GM23338 (cell line): Measurements from ENCODE around the gene TMEM30B. TPM values are rescaled to one million over a fixed set of nuclear protein-coding genes. Genes with fewer than 3 reads are reported as not detected.
A peak's percentile ranks its signal among the peaks of the same experiment; 100 is the strongest.

Experiments
- ATAC-seq: fragments of 200-7000 bp; cut with Tn5 transposase; 3 replicates; pipeline ENCODE4 v1.9.1; 2020
- DNase-seq: peaks from one replicate; pipeline ENCODE4 v3.0.0-alpha.2; 2015; ENCODE audit warnings: low spot score
- H2AFZ ChIP-seq: fragments of 200-600 bp; sonication (generic); 2 replicates; pipeline ENCODE4 v1.8.0; 2016; ENCODE audit warnings: antibody characterized with exemption, mild to moderate bottlenecking, moderate library complexity
- H3F3A ChIP-seq: fragments of 200-600 bp; sonication (generic); replicated peaks from 2 replicates; pipeline ENCODE4 v1.8.0; 2017; ENCODE audit warnings: antibody characterized with exemption, mixed run types, low read depth
- H3K27ac ChIP-seq: fragments of 200-600 bp; sonication (generic); 2 replicates; pipeline ENCODE4 v1.6.1; 2016; ENCODE audit warnings: low read depth
- H3K27me3 ChIP-seq: fragments of 200-600 bp; sonication (generic); 2 replicates; pipeline ENCODE4 v1.8.0; 2016; ENCODE audit warnings: mild to moderate bottlenecking, mixed run types, moderate library complexity; ENCODE audit not compliant: insufficient read depth
- H3K36me3 ChIP-seq: fragments of 200-600 bp; sonication (generic); 2 replicates; pipeline ENCODE4 v1.8.0; 2016; ENCODE audit warnings: mild to moderate bottlenecking; ENCODE audit not compliant: insufficient read depth
- H3K4me1 ChIP-seq: fragments of 200-600 bp; sonication (generic); 2 replicates; pipeline ENCODE4 v1.8.0; 2016; ENCODE audit warnings: mild to moderate bottlenecking, moderate library complexity; ENCODE audit not compliant: insufficient read depth
- H3K4me2 ChIP-seq: fragments of 200-600 bp; sonication (generic); 2 replicates; pipeline ENCODE4 v1.7.1; 2017; ENCODE audit warnings: mixed run types
- H3K4me3 ChIP-seq: fragments of 200-600 bp; sonication (generic); 2 replicates; pipeline ENCODE4 v1.6.1; 2016; ENCODE audit warnings: mixed run types
- H3K79me2 ChIP-seq: fragments of 200-600 bp; sonication (generic); replicated peaks from 2 replicates; pipeline ENCODE4 v1.8.0; 2017; ENCODE audit warnings: mild to moderate bottlenecking; ENCODE audit not compliant: insufficient read depth
- H3K9me2 ChIP-seq: fragments of 200-600 bp; sonication (generic); 2 replicates; pipeline ENCODE4 v1.8.0; 2017; ENCODE audit not compliant: insufficient read depth
- H4K20me1 ChIP-seq: fragments of 200-600 bp; sonication (generic); replicated peaks from 2 replicates; pipeline ENCODE4 v1.8.0; 2017; ENCODE audit warnings: mild to moderate bottlenecking; ENCODE audit not compliant: insufficient read depth
- H3K27ac Mint-ChIP-seq: 2 replicates; pipeline ENCODE4 v1.8.0; 2020; ENCODE audit warnings: inconsistent platforms, mild to moderate bottlenecking, moderate library complexity, mixed read lengths
- H3K27me3 Mint-ChIP-seq: 3 replicates; pipeline ENCODE4 v1.8.0; 2022; ENCODE audit warnings: low read depth, mild to moderate bottlenecking, moderate library complexity, mixed read lengths, inconsistent platforms; ENCODE audit not compliant: insufficient read depth, poor library complexity
- H3K36me3 Mint-ChIP-seq: 3 replicates; pipeline ENCODE4 v1.8.0; 2021; ENCODE audit warnings: low read depth, mild to moderate bottlenecking, inconsistent platforms, moderate library complexity, mixed read lengths
- H3K4me1 Mint-ChIP-seq: 3 replicates; pipeline ENCODE4 v1.8.0; 2020; ENCODE audit warnings: mild to moderate bottlenecking, inconsistent platforms, mixed read lengths
- H3K4me3 Mint-ChIP-seq: 3 replicates; pipeline ENCODE4 v1.8.0; 2021; ENCODE audit warnings: moderate library complexity, mild to moderate bottlenecking, inconsistent platforms, mixed read lengths
- H3K9me3 Mint-ChIP-seq: 3 replicates; pipeline ENCODE4 v1.8.0; 2020; ENCODE audit warnings: moderate library complexity, mild to moderate bottlenecking, inconsistent platforms, mixed read lengths
- CREB1 ChIP-seq: fragments of 250-450 bp; sonication (Bioruptor Pico); IDR thresholded peaks from 2 replicates; pipeline ENCODE4 v1.5.0; 2020; ENCODE audit warnings: low read depth, mild to moderate bottlenecking, moderate library complexity
- EZH2phosphoT487 ChIP-seq: fragments of 200-600 bp; sonication (generic); IDR thresholded peaks from one replicate; pipeline ENCODE4 v1.8.1; 2018; ENCODE audit warnings: antibody characterized with exemption; ENCODE audit not compliant: unreplicated experiment
- JUNB ChIP-seq: IDR thresholded peaks from one replicate; pipeline ENCODE4 v1.6.1; 2016; ENCODE audit warnings: antibody characterized with exemption; ENCODE audit not compliant: unreplicated experiment
- STAT1 ChIP-seq: IDR thresholded peaks from one replicate; pipeline ENCODE4 v1.6.1; 2016; ENCODE audit warnings: antibody characterized with exemption; ENCODE audit not compliant: unreplicated experiment
- ZNF114 ChIP-seq: fragments of 250-450 bp; sonication (Bioruptor Pico); IDR thresholded peaks from 2 replicates; pipeline ENCODE4 v1.5.0; 2020; ENCODE audit warnings: mild to moderate bottlenecking, moderate library complexity
- ZNF331 ChIP-seq: fragments of 250-450 bp; sonication (Bioruptor Pico); IDR thresholded peaks from 2 replicates; pipeline ENCODE4 v1.5.0; 2020; ENCODE audit warnings: low read depth, mild to moderate bottlenecking, moderate library complexity
- polyA plus RNA-seq: library from polyadenylated mRNA; unstranded; fragments of >200 nt; fragmentation: Nextera tagmentation; extraction: Ambion mirVana; gene quantifications from 2 replicates; pipeline ENCODE4 v1.2.1, GENCODE V29; 2016
- total RNA-seq: library from RNA; depleted of rRNA; stranded (reverse); fragments of >200 nt; shearing (Covaris generic); gene quantifications from 2 replicates; pipeline ENCODE4 v1.2.3, GENCODE V29; 2014
- TF ChIP-seq, protein P1 (sequence below), 2 experiments: fragments of 200-600 bp in 1 of 2; sonication (generic) in 1 of 2; conservative IDR thresholded peaks; 2 replicates each; pipeline versions ENCODE4 v1.5.1 to v1.6.1; 2016 to 2017; ENCODE audit warnings: antibody characterized with exemption in 2 of 2, low read depth in 2 of 2, mild to moderate bottlenecking in 2 of 2, moderate library complexity in 1 of 2
- TF ChIP-seq, protein P2 (sequence below): fragments of 250-450 bp; sonication (Bioruptor Pico); IDR thresholded peaks from 2 replicates; pipeline ENCODE4 v1.5.0; 2020; ENCODE audit warnings: mild to moderate bottlenecking, moderate library complexity

TMEM30B gene
- total and polyA plus RNA-seq, 2 experiments from 2014 or later: 7.2 to 22.9 TPM

DNA sequence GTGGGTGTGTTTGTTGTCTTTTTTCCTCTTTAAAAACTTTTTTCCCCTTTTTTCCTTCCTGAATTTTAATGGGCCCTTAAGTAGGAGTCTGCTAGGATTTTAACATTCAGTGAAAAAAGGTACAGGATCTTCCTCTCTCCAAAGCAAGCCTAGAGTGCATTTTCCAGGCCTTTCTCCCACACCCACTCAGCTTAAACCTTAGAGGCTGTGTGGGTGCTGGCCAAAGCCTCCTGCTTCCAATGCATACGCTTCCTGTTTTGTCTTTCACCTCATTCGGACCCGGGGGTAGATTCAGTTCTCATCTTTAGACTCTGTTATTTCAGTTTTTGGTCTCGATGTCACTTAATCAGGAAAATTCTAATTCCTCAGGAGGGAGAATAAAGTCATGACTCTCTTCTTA, 51.2 kb downstream of the TMEM30B start:
- Mint-ChIP-seq H3K36me3 (no peaks in the 10 kb centered on the region), H3K27ac (0 out of 2 replicates have a peak overlapping the region, but pooled peaks have one; percentile 20), H3K27me3 (no peaks in the 10 kb centered on the region), H3K4me1 (peaks cover 12% of the 10 kb centered on the region), H3K4me3 (no peak overlapping the region), H3K9me3 (no peaks in the 10 kb centered on the region)
- Histone ChIP-seq H3K36me3 (no peaks in the 10 kb centered on the region), H3K4me2 (no peak overlapping the region), H3K79me2 (no peaks in the 10 kb centered on the region), H3K27me3 (no peaks in the 10 kb centered on the region), H3F3A (no peaks in the 10 kb centered on the region), H2AFZ (peak overlapping the region; percentile 82), H3K4me1 (peaks cover 14% of the 10 kb centered on the region), H3K4me3 (no peak overlapping the region), H3K27ac (no peak overlapping the region), H4K20me1 (no peaks in the 10 kb centered on the region), H3K9me2 (no peaks in the 10 kb centered on the region)
- DNase-seq (no peak), ATAC-seq (no peak)
- TF ChIP-seq ZNF114 (CRISPR knock-in tag) (no peak), STAT1 (no peak), ZNF331 (no peak), EZH2phosphoT487 (no peak), CREB1 (CRISPR knock-in tag) (no peak), JUNB (no peak)
- TF ChIP-seq, protein P1, sequence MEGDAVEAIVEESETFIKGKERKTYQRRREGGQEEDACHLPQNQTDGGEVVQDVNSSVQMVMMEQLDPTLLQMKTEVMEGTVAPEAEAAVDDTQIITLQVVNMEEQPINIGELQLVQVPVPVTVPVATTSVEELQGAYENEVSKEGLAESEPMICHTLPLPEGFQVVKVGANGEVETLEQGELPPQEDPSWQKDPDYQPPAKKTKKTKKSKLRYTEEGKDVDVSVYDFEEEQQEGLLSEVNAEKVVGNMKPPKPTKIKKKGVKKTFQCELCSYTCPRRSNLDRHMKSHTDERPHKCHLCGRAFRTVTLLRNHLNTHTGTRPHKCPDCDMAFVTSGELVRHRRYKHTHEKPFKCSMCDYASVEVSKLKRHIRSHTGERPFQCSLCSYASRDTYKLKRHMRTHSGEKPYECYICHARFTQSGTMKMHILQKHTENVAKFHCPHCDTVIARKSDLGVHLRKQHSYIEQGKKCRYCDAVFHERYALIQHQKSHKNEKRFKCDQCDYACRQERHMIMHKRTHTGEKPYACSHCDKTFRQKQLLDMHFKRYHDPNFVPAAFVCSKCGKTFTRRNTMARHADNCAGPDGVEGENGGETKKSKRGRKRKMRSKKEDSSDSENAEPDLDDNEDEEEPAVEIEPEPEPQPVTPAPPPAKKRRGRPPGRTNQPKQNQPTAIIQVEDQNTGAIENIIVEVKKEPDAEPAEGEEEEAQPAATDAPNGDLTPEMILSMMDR (conservative IDR thresholded peaks at IDR 0.05; ENCODE audit: low read depth in 2 of 2): no peak
- TF ChIP-seq, protein P2, sequence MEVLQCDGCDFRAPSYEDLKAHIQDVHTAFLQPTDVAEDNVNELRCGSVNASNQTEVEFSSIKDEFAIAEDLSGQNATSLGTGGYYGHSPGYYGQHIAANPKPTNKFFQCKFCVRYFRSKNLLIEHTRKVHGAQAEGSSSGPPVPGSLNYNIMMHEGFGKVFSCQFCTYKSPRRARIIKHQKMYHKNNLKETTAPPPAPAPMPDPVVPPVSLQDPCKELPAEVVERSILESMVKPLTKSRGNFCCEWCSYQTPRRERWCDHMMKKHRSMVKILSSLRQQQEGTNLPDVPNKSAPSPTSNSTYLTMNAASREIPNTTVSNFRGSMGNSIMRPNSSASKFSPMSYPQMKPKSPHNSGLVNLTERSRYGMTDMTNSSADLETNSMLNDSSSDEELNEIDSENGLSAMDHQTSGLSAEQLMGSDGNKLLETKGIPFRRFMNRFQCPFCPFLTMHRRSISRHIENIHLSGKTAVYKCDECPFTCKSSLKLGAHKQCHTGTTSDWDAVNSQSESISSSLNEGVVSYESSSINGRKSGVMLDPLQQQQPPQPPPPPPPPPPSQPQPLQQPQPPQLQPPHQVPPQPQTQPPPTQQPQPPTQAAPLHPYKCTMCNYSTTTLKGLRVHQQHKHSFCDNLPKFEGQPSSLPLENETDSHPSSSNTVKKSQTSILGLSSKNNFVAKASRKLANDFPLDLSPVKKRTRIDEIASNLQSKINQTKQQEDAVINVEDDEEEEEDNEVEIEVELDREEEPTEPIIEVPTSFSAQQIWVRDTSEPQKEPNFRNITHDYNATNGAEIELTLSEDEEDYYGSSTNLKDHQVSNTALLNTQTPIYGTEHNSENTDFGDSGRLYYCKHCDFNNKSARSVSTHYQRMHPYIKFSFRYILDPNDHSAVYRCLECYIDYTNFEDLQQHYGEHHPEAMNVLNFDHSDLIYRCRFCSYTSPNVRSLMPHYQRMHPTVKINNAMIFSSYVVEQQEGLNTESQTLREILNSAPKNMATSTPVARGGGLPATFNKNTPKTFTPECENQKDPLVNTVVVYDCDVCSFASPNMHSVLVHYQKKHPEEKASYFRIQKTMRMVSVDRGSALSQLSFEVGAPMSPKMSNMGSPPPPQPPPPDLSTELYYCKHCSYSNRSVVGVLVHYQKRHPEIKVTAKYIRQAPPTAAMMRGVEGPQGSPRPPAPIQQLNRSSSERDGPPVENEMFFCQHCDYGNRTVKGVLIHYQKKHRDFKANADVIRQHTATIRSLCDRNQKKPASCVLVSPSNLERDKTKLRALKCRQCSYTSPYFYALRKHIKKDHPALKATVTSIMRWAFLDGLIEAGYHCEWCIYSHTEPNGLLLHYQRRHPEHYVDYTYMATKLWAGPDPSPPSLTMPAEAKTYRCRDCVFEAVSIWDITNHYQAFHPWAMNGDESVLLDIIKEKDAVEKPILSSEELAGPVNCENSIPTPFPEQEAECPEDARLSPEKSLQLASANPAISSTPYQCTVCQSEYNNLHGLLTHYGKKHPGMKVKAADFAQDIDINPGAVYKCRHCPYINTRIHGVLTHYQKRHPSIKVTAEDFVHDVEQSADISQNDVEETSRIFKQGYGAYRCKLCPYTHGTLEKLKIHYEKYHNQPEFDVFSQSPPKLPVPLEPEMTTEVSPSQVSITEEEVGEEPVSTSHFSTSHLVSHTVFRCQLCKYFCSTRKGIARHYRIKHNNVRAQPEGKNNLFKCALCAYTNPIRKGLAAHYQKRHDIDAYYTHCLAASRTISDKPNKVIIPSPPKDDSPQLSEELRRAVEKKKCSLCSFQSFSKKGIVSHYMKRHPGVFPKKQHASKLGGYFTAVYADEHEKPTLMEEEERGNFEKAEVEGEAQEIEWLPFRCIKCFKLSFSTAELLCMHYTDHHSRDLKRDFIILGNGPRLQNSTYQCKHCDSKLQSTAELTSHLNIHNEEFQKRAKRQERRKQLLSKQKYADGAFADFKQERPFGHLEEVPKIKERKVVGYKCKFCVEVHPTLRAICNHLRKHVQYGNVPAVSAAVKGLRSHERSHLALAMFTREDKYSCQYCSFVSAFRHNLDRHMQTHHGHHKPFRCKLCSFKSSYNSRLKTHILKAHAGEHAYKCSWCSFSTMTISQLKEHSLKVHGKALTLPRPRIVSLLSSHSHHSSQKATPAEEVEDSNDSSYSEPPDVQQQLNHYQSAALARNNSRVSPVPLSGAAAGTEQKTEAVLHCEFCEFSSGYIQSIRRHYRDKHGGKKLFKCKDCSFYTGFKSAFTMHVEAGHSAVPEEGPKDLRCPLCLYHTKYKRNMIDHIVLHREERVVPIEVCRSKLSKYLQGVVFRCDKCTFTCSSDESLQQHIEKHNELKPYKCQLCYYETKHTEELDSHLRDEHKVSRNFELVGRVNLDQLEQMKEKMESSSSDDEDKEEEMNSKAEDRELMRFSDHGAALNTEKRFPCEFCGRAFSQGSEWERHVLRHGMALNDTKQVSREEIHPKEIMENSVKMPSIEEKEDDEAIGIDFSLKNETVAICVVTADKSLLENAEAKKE (CRISPR knock-in tag): no peak
